GM23248 (cell line): ENCODE data around the gene CAMKK1. TPM values are rescaled to one million over a fixed set of nuclear protein-coding genes. Genes with fewer than 3 reads are reported as not detected.

Experiments
- DNase-seq: peaks from one replicate; pipeline ENCODE4 v3.0.0-alpha.2; 2015
- H2AFZ ChIP-seq: fragments of 200-600 bp; sonication (generic); 2 replicates; pipeline ENCODE4 v1.6.1; 2016; ENCODE audit warnings: antibody characterized with exemption
- H3F3A ChIP-seq: fragments of 200-600 bp; sonication (generic); 2 replicates; pipeline ENCODE4 v1.6.1; 2016; ENCODE audit warnings: mild to moderate bottlenecking, antibody characterized with exemption, mixed run types; ENCODE audit not compliant: insufficient read depth
- H3K27ac ChIP-seq: fragments of 200-600 bp; sonication (generic); 2 replicates; pipeline ENCODE4 v1.5.1; 2016; ENCODE audit warnings: mild to moderate bottlenecking
- H3K27me3 ChIP-seq: fragments of 200-600 bp; sonication (generic); replicated peaks from 2 replicates; pipeline ENCODE4 v1.6.1; 2016; ENCODE audit warnings: mild to moderate bottlenecking; ENCODE audit not compliant: insufficient read depth
- H3K36me3 ChIP-seq: fragments of 200-600 bp; sonication (generic); 2 replicates; pipeline ENCODE4 v1.6.1; 2016; ENCODE audit warnings: low read depth, mild to moderate bottlenecking
- H3K4me1 ChIP-seq: fragments of 200-600 bp; sonication (generic); 2 replicates; pipeline ENCODE4 v1.6.1; 2016; ENCODE audit warnings: mild to moderate bottlenecking; ENCODE audit not compliant: insufficient read depth
- H3K4me2 ChIP-seq: fragments of 200-600 bp; sonication (generic); one replicate; pipeline ENCODE4 v1.6.1; 2016; ENCODE audit warnings: mild to moderate bottlenecking; ENCODE audit not compliant: unreplicated experiment
- H3K4me3 ChIP-seq: fragments of 200-600 bp; sonication (generic); 2 replicates; pipeline ENCODE4 v1.5.1; 2016; ENCODE audit warnings: mild to moderate bottlenecking
- H3K79me2 ChIP-seq: fragments of 200-600 bp; sonication (generic); 2 replicates; pipeline ENCODE4 v1.6.1; 2016; ENCODE audit warnings: mild to moderate bottlenecking; ENCODE audit not compliant: insufficient read depth
- H3K9ac ChIP-seq: fragments of 200-600 bp; sonication (generic); 2 replicates; pipeline ENCODE4 v1.6.1; 2016; ENCODE audit warnings: mild to moderate bottlenecking
- H3K9me2 ChIP-seq: fragments of 200-600 bp; sonication (generic); 2 replicates; pipeline ENCODE4 v1.6.1; 2016; ENCODE audit warnings: mixed run types, mild to moderate bottlenecking, moderate library complexity; ENCODE audit not compliant: insufficient read depth
- H3K9me3 ChIP-seq: fragments of 200-600 bp; sonication (generic); one replicate; pipeline ENCODE4 v1.6.1; 2017; ENCODE audit warnings: low read depth
- H4K20me1 ChIP-seq: fragments of 200-600 bp; sonication (generic); 2 replicates; pipeline ENCODE4 v1.6.0; 2016; ENCODE audit not compliant: insufficient read depth
- EZH2 ChIP-seq: fragments of 200-600 bp; sonication (generic); IDR thresholded peaks from 2 replicates; pipeline ENCODE4 v1.6.1; 2018; ENCODE audit warnings: antibody characterized with exemption, mild to moderate bottlenecking; ENCODE audit not compliant: insufficient read depth, poor library complexity, severe bottlenecking
- EZH2phosphoT487 ChIP-seq: fragments of 200-600 bp; sonication (generic); IDR thresholded peaks from 2 replicates; pipeline ENCODE4 v1.6.1; 2018; ENCODE audit warnings: antibody characterized with exemption, moderate library complexity, mild to moderate bottlenecking, low read depth; ENCODE audit not compliant: insufficient read depth
- whole genome bisulfite sequencing, 2 experiments: methylation state at CpG; one replicate each; pipeline ENCODE4 v1.1.6; 2015 to 2017; ENCODE audit warnings: low lambda C conversion rate in 2 of 2, low coverage in 1 of 2; ENCODE audit errors: missing lambda C conversion rate in 2 of 2; 5-methylcytosine and 5-hydroxymethylcytosine counted together
- in situ Hi-C: fragments of 300-500 bp; cut with MboI; formaldehyde crosslinking; loops from 2 replicates; pipeline ENCODE4 v1.15.0; 2020
- polyA plus RNA-seq: library from polyadenylated mRNA; unstranded; fragments of >200 nt; fragmentation: Nextera tagmentation; extraction: Ambion mirVana; gene quantifications from 2 replicates; pipeline ENCODE4 v1.2.1, GENCODE V29; 2016
- total RNA-seq: library from RNA; depleted of rRNA; stranded (reverse); fragments of >200 nt; shearing (Covaris generic); gene quantifications from 2 replicates; pipeline ENCODE4 v1.2.3, GENCODE V29; 2014

The CAMKK1 gene
- total and polyA plus RNA-seq, 2 experiments from 2014 or later, result 4.0 to 4.5 TPM

- H3K4me3 ChIP-seq, result no peak overlapping the region
- TF ChIP-seq EZH2phosphoT487 (no peak), EZH2 (no peak)
- H3K36me3 ChIP-seq, result no peaks in the 10 kb centered on the region
- WGBS, 2 experiments, result 75 to 78% methylated on average over 4 of the region's 4 CpGs
- no peaks in the 10 kb centered on the region for H4K20me1 ChIP-seq
- H3K79me2 ChIP-seq, result peaks cover 12% of the 10 kb centered on the region
- H3K27ac ChIP-seq, result no peak overlapping the region
- no peak overlapping the region for H2AFZ ChIP-seq
- H3F3A ChIP-seq, result no peaks in the 10 kb centered on the region
- no peaks in the 10 kb centered on the region for H3K9me2 ChIP-seq
- no peak overlapping the region for H3K9ac ChIP-seq
- H3K4me2 ChIP-seq, result no peak overlapping the region
- no peak for DNase-seq
- peaks cover 19% of the 10 kb centered on the region for H3K4me1 ChIP-seq
- no peaks in the 10 kb centered on the region for H3K9me3 ChIP-seq
- no peaks in the 10 kb centered on the region for H3K27me3 ChIP-seq
- in situ Hi-C loops, result no loop called here
Measured at GRCh38 chr17:3882276-3882675, 10.6 kb downstream of the CAMKK1 start.

- Histone ChIP-seq H3K27ac (no peak overlapping the region), H3K4me2 (no peak overlapping the region), H4K20me1 (no peaks in the 10 kb centered on the region), H3F3A (no peaks in the 10 kb centered on the region), H3K79me2 (no peaks in the 10 kb centered on the region), H2AFZ (no peak overlapping the region), H3K4me1 (peaks cover 14% of the 10 kb centered on the region), H3K9me2 (no peaks in the 10 kb centered on the region), H3K27me3 (no peaks in the 10 kb centered on the region), H3K9ac (no peak overlapping the region), H3K9me3 (no peaks in the 10 kb centered on the region), H3K4me3 (no peak overlapping the region), H3K36me3 (no peaks in the 10 kb centered on the region)
- in situ Hi-C loops, result no loop called here
- TF ChIP-seq EZH2phosphoT487, result no peak
- TF ChIP-seq EZH2, result no peak
- no peak for DNase-seq
- 87 to 88% methylated on average over 7 of the region's 7 CpGs for WGBS, 2 experiments
Measured at GRCh38 chr17:3880983-3881382, 11.9 kb downstream of the CAMKK1 start.

- Histone ChIP-seq H3K79me2 (no peaks in the 10 kb centered on the region), H3K27ac (peak overlapping the region; percentile 58), H3K9ac (peak overlapping the region; percentile 56), H3K9me2 (no peaks in the 10 kb centered on the region), H3K4me1 (peaks cover 9% of the 10 kb centered on the region; the same call in 1 of the 2 replicates), H3K4me3 (no peak overlapping the region), H3K27me3 (no peaks in the 10 kb centered on the region), H3K4me2 (no peak overlapping the region), H3K9me3 (no peaks in the 10 kb centered on the region), H3F3A (no peaks in the 10 kb centered on the region), H4K20me1 (no peaks in the 10 kb centered on the region), H2AFZ (no peak overlapping the region), H3K36me3 (no peaks in the 10 kb centered on the region)
- in situ Hi-C loops, result no loop called here
- TF ChIP-seq EZH2, result no peak
- TF ChIP-seq EZH2phosphoT487, result no peak
- WGBS, 2 experiments, result 43 to 64% methylated on average over 17 to 24 of the region's 25 CpGs
- DNase-seq, result no peak
Measured at GRCh38 chr17:3879591-3880417, 13.0 kb downstream of the CAMKK1 start.

DNA sequence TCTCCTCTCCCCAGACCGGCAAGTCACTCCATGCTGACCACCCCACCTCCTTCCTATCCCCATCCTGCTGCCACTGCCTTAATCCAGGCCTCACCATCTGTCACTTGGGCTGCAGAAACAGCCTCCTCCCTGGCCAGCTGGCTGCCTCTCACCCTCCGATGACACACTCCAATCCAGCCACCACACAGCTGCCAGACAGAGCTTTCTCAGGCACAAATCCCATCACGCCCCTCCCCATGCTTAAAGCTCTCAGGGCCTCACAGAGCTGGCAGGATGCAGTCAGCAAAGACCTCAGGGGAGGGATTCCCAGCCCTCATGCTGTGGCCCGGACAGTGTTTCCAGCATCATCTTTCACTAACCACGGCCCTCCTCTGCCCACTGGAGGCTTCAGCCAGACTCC lies 13.7 kb downstream of the CAMKK1 start:
- H3K4me3 ChIP-seq, result no peak overlapping the region
- no peaks in the 10 kb centered on the region for H3K27me3 ChIP-seq
- no peaks in the 10 kb centered on the region for H3K36me3 ChIP-seq
- H3K9me3 ChIP-seq, result no peaks in the 10 kb centered on the region
- peak; percentile 85 for DNase-seq
- TF ChIP-seq EZH2 (no peak), EZH2phosphoT487 (no peak)
- peaks cover 9% of the 10 kb centered on the region; the same call in 1 of the 2 replicates for H3K4me1 ChIP-seq
- in situ Hi-C loops, result no loop called here
- no peaks in the 10 kb centered on the region for H3K79me2 ChIP-seq
- H3F3A ChIP-seq, result no peaks in the 10 kb centered on the region
- 32 to 44% methylated on average over 5 of the region's 5 CpGs for WGBS, 2 experiments
- H3K4me2 ChIP-seq, result no peak overlapping the region
- H4K20me1 ChIP-seq, result no peaks in the 10 kb centered on the region
- no peaks in the 10 kb centered on the region for H3K9me2 ChIP-seq
- H2AFZ ChIP-seq, result no peak overlapping the region
- peak overlapping the region; percentile 56 for H3K9ac ChIP-seq
- peak overlapping the region; percentile 58 for H3K27ac ChIP-seq
